Activated naive CD4-positive, alpha-beta T cell (primary cell): ENCODE results near the gene NABP2.
"Not testable (repeated sequence)": the region's sequence is repeated elsewhere in the genome, so short reads cannot be mapped to it uniquely, and the experiment has no call there.

Experiments used
- DNase-seq, 4 experiments: peaks; one replicate each; lab custom pipeline; 2025; lab: John Stamatoyannopoulos, UW

NABP2 gene

GRCh38 chr12:56224102-56224701 lies at the start of gene NABP2:
NABP2 (plus strand) TSS chr12:56224342; CDS start chr12:56224857, 515 bp downstream.
- peak; percentile 77 to 90 (median 81) for DNase-seq

GRCh38 chr12:56178347-56178746 lies 45.8 kb upstream of the NABP2 start:
- DNase-seq: no peak

GRCh38 chr12:56186957-56187356 lies 37.2 kb upstream of the NABP2 start:
- DNase-seq: no peak

- DNase-seq: no peak
Observed at GRCh38 chr12:56188131-56188777, 35.9 kb upstream of the NABP2 start.

- DNase-seq: no peak
Observed at GRCh38 chr12:56188778-56189098, 35.4 kb upstream of the NABP2 start.

- DNase-seq: peak; percentile 65 to 81 (median 70)
Observed at GRCh38 chr12:56189099-56189917, 34.8 kb upstream of the NABP2 start, which contains the start of gene SMARCC2. SMARCC2 (minus strand) TSS chr12:56189483; CDS start chr12:56189461, 22 bp downstream.

GRCh38 chr12:56189918-56190694 lies 34.0 kb upstream of the NABP2 start:
- DNase-seq: peak; percentile 55 to 88 (median 75)

GRCh38 chr12:56190695-56191155 lies 33.4 kb upstream of the NABP2 start:
- DNase-seq: no peak

GRCh38 chr12:56192582-56192981 lies 31.6 kb upstream of the NABP2 start:
- DNase-seq: no peak

GRCh38 chr12:56193025-56193578 lies 31.0 kb upstream of the NABP2 start:
- DNase-seq: peak; percentile 7 to 48 (median 24)

- not testable (repeated sequence) for DNase-seq
Observed at GRCh38 chr12:56196818-56197550, 27.2 kb upstream of the NABP2 start.

GRCh38 chr12:56197921-56198635 lies 26.1 kb upstream of the NABP2 start:
- DNase-seq: no peak

GRCh38 chr12:56198836-56199235 lies 25.3 kb upstream of the NABP2 start:
- no peak for DNase-seq

- no peak for DNase-seq
Observed at GRCh38 chr12:56202366-56202765, 21.8 kb upstream of the NABP2 start.

GRCh38 chr12:56202838-56203237 lies 21.3 kb upstream of the NABP2 start:
- no peak for DNase-seq

- no peak for DNase-seq
Observed at GRCh38 chr12:56204275-56204674, 19.9 kb upstream of the NABP2 start.

- DNase-seq: no peak
Observed at GRCh38 chr12:56205445-56205844, 18.7 kb upstream of the NABP2 start.

- peak in 2 of 4 experiments; percentile 5 to 19 for DNase-seq
Observed at GRCh38 chr12:56206452-56207166, 17.5 kb upstream of the NABP2 start.

GRCh38 chr12:56208006-56208405 lies 16.1 kb upstream of the NABP2 start:
- DNase-seq: no peak

GRCh38 chr12:56212361-56212760 lies 11.8 kb upstream of the NABP2 start:
- DNase-seq: no peak
